Mucosa of descending colon (tissue), 3 donors: Measurements from ENCODE around the gene ISYNA1. TPM values are rescaled to one million over a fixed set of nuclear protein-coding genes. Genes with fewer than 3 reads are reported as not detected.

Experiments used
- ATAC-seq: fragments of 200-7000 bp; cut with Tn5 transposase; one replicate; pipeline ENCODE4 v1.9.1; 2020; ENCODE audit warnings: mild to moderate bottlenecking, moderate library complexity
- DNase-seq, 3 donors: peaks; one replicate each; pipeline ENCODE4 v3.0.0-alpha.2; 2020
- H3K36me3 ChIP-seq: fragments of 200-600 bp; one replicate; pipeline ENCODE4 v1.8.0; 2021; ENCODE audit warnings: low read depth, mild to moderate bottlenecking
- H3K4me1 ChIP-seq: fragments of 200-600 bp; one replicate; pipeline ENCODE4 v1.8.0; 2021; ENCODE audit warnings: low read depth, mild to moderate bottlenecking
- H3K4me3 ChIP-seq: fragments of 200-600 bp; one replicate; pipeline ENCODE4 v1.8.0; 2021; ENCODE audit warnings: mild to moderate bottlenecking
- H3K9me3 ChIP-seq: fragments of 200-600 bp; one replicate; pipeline ENCODE4 v1.8.0; 2021; ENCODE audit warnings: mild to moderate bottlenecking
- intact Hi-C, 2 donors: fragments of 100-400 bp; cut with DNase I in 1 of 2; cut with micrococcal nuclease in 1 of 2; formaldehyde crosslinking; loops; one replicate each; pipeline versions ENCODE4 v1.11.0 to v1.11.1; 2022; cut with DNase I, micrococcal nuclease
- total RNA-seq, 3 donors: library from RNA; stranded (reverse); fragmentation: NEBNext Ultra II Directional in 2 of 3; extraction: Animal tissue kit (Norgen Biotek cat#: 25700) in 2 of 3; gene quantifications; one replicate each; pipeline versions ENCODE4 v1.2.1 to v1.2.4, GENCODE V29; 2021 to 2023
- TF ChIP-seq, protein P1 (sequence below): fragments of 200-600 bp; IDR thresholded peaks from one replicate; pipeline ENCODE4 v1.8.0; 2022; ENCODE audit warnings: antibody characterized with exemption, mild to moderate bottlenecking
- donor health status: DM: no; HTN: no; CAD: no; lungs with moderate emphysema.
- donor health status: DM: no; HTN: no; CAD: no.
- donor health status: DM: no; HTN: yes; CAD: no.

ISYNA1 gene
- total RNA-seq, 3 donors from 2014 or later = 10.2 to 20.0 (median 13.2) TPM

DNA sequence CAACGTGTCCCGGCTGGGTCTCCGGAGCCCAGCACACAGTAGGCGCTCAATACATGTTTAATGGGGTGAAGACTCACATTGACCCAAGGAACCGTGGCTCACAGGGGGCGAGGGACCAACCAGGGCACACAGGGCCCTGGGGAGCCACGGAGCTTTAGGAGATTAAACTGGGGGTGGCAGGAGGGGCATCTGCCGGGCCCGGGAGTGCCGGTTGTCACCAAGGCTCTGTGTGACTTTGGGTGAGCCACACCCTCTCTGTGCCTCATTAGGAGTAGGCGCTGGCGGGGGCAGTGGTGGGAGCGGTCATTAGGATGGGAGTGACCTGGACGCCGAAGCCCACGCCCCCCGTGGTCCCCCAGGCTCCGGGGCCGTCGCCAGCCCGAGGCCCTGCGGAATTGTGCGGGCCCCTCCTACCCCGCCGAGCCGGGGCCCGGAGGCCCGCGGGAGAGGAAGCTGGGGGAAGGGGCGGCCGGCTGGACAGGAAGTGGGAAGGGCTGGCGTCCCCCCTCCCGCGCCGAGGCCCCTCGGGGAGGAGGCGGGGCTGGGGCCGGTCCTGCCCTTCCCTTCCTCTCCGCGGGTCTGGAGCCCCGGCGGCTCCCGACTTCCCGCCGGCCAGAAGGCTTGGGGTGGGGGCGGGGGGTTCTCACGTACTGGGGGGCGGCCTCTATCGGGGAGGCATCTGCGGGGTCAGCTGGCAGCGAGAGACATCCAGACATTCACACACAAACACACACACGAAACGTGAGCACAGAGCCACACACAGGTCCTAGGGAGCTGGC, 20.5 kb downstream of the ISYNA1 start:
- intact Hi-C loops = no loop called here
- no peaks in the 10 kb centered on the region for H3K9me3 ChIP-seq
- H3K4me1 ChIP-seq = peaks cover 39% of the 10 kb centered on the region
- DNase-seq (peak; percentile 58 to 88 (median 79)), ATAC-seq (peak; percentile 25)
- TF ChIP-seq, protein P1, sequence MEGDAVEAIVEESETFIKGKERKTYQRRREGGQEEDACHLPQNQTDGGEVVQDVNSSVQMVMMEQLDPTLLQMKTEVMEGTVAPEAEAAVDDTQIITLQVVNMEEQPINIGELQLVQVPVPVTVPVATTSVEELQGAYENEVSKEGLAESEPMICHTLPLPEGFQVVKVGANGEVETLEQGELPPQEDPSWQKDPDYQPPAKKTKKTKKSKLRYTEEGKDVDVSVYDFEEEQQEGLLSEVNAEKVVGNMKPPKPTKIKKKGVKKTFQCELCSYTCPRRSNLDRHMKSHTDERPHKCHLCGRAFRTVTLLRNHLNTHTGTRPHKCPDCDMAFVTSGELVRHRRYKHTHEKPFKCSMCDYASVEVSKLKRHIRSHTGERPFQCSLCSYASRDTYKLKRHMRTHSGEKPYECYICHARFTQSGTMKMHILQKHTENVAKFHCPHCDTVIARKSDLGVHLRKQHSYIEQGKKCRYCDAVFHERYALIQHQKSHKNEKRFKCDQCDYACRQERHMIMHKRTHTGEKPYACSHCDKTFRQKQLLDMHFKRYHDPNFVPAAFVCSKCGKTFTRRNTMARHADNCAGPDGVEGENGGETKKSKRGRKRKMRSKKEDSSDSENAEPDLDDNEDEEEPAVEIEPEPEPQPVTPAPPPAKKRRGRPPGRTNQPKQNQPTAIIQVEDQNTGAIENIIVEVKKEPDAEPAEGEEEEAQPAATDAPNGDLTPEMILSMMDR = no peak
- no peaks in the 10 kb centered on the region for H3K36me3 ChIP-seq
- no peak overlapping the region for H3K4me3 ChIP-seq

DNA sequence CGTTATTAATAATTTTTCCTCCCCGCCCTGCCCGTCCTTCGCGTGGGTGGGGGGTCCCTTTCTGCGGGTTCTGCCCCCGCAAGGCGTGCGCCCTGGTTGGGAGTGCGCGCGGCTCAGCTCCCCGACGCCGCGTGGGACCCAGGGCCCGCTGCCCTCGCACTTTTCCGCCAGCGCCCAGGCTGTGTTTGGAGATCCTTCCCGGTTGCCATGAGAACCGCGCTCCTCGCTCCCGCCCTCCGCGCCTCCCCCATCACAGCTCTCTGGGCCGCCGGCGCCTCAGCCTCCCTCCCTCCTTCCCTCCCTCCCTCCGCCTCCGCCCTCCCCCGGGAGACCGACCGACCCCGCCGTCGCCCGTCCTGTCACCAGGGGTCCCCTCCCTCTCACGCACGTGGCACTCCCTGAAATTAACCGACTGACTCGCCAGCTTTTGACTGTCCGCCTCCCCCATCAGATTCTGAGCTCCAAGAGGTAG, 21.1 kb downstream of the ISYNA1 start:
- peaks cover 39% of the 10 kb centered on the region for H3K4me1 ChIP-seq
- ATAC-seq = peak; percentile 55
- peak; percentile 79 to 92 (median 85) for DNase-seq
- H3K4me3 ChIP-seq = no peak overlapping the region
- TF ChIP-seq, protein P1 = no peak
- intact Hi-C loops = no loop called here
- no peaks in the 10 kb centered on the region for H3K36me3 ChIP-seq
- H3K9me3 ChIP-seq = no peaks in the 10 kb centered on the region

DNA sequence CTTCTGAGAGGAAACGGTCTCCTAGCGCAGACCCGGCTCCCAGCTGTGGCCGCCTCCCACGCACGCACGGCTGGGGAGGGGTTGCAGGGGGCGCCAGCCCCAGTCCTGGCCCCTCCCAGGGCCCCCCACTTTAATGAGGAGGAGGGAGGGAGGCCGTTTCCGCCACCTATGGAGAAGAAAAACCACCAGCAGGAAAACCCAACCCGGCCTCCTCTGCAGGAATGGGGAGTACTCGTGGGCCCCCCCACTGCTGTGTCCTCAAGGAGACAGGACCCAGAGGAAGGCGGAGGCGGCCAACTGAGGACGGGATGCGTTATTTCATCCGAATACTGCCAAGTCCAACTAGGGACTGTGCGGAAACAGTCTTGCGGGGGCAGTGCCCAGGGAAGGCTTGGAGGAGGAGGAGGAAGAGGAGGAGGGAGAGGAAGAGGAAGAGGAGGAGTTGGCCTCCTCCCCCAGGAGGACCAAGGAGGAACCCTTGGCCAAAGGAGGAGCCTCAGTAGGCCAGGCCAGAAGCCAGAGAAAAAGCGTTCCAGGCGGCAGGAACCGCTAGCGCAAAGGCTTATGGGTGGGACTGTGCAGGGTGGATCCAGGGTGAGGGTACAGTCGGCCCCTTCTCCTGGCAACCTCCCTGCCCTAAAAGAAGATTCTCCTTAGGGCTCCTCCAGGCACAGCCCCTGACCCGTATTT, 22.6 kb downstream of the ISYNA1 start:
- peaks cover 33% of the 10 kb centered on the region for H3K4me1 ChIP-seq
- intact Hi-C loops = no loop called here
- ATAC-seq = no peak

DNA sequence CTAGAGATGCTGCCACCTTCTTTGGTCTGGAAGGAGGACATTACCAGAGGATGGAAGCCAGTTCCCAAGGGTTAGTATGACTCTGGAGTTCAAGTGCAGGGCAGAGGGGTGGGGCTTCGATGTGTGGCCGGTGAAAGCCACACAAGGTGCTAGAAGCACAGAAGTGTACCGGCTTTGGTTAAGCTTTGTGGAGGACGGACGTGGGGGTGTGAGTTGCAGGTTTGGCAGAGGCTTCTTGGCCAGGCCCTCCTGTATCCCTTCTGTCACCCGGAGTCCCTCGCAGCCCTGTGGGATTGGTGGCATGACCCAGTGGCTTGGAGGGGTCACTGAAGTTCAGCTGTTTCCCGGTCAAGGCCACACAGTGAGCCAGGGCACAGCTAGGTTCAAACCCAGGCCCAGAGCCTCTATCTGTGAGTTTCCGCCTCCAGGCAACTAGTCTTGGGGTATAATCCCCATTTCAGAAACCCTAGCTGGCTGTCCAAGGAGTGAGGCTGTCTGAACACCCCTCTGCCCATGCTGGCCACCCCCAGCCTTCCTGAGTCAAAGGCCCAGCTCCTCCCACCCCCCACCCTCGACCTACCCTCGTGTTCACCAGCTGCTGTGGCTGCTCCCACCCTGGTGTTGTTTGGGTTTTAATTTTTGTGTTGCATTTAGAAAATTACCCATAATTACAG, 23.3 kb downstream of the ISYNA1 start:
- peaks cover 31% of the 10 kb centered on the region for H3K4me1 ChIP-seq
- no peak overlapping the region for H3K4me3 ChIP-seq
- intact Hi-C loops = no loop called here
- H3K36me3 ChIP-seq = no peaks in the 10 kb centered on the region
- DNase-seq = peak; percentile 49 to 67 (median 51)
- no peak for ATAC-seq
- TF ChIP-seq, protein P1 = no peak
- H3K9me3 ChIP-seq = no peaks in the 10 kb centered on the region

More for the DNA sequence above, 22.6 kb downstream of the ISYNA1 start:
- H3K36me3 ChIP-seq = no peaks in the 10 kb centered on the region
- DNase-seq = peak; percentile 50 to 80 (median 60)
- no peak overlapping the region for H3K4me3 ChIP-seq
- TF ChIP-seq, protein P1 = no peak
- no peaks in the 10 kb centered on the region for H3K9me3 ChIP-seq

DNA sequence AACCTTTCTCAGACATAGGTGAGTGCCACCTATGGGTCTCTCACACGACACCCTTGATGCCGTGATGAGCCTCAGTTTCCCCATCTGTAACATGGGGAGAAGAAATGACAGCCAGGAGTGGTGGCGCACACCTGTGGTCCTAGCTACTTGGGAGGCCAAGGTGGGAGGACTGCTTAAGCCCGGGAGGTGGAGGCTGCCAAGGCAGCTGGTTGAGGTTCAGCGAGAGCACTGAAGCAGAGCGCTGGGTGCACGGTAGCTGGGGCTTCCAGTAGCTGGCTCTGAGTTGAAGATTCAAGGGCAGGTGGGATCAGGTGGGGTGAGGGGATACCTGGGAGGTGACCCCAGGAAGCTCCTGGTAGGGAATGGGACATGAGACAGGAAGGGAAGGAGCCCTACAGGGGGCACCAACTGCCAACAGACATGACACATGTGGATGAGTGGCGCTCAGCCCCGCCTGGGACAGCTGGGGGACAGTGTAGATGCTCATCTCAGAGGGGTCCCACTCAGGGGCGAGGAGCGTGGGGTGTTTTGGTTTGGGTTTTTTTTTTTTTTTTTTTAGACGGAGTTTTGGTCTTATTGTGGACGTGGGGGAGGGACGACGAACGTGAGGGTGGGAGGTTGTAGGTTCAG, 25.2 kb downstream of the ISYNA1 start:
- DNase-seq (no peak), ATAC-seq (no peak)
- Histone ChIP-seq H3K4me1 (peaks cover 24% of the 10 kb centered on the region), H3K9me3 (no peaks in the 10 kb centered on the region), H3K4me3 (no peak overlapping the region), H3K36me3 (no peaks in the 10 kb centered on the region)
- TF ChIP-seq, protein P1 = no peak
- intact Hi-C loops = no loop called here
